Mesenchymal stem cell (in vitro differentiated cells and primary cell): Measurements from ENCODE around the gene STRBP.
"Not testable (repeated sequence)": the region's sequence is repeated elsewhere in the genome, so short reads cannot be mapped to it uniquely, and the experiment has no call there.

Experiments used
- DNase-seq: peaks from one replicate; pipeline ENCODE4 v3.0.0-alpha.2; 2013
- H2AFZ ChIP-seq: one replicate; pipeline ENCODE4 v1.6.1; 2013; ENCODE audit warnings: low read depth, mild to moderate bottlenecking, control low read depth, inconsistent platforms, low read length, moderate library complexity
- H2AK5ac ChIP-seq: 2 replicates; pipeline ENCODE4 v1.6.1; 2013; ENCODE audit warnings: low read length, moderate library complexity, mild to moderate bottlenecking, inconsistent platforms; ENCODE audit not compliant: severe bottlenecking
- H2BK120ac ChIP-seq: one replicate; pipeline ENCODE4 v1.6.1; 2013; ENCODE audit warnings: low read depth, mild to moderate bottlenecking, inconsistent platforms, low read length, moderate library complexity
- H2BK12ac ChIP-seq, 2 experiments: one replicate each; pipeline ENCODE4 v1.6.1; 2013; ENCODE audit warnings: inconsistent platforms in 2 of 2, low read length in 2 of 2, mild to moderate bottlenecking in 2 of 2, moderate library complexity in 2 of 2, control low read depth in 1 of 2
- H2BK15ac ChIP-seq: one replicate; pipeline ENCODE4 v1.6.1; 2013; ENCODE audit warnings: mild to moderate bottlenecking, low read depth, inconsistent platforms; ENCODE audit not compliant: poor library complexity, severe bottlenecking
- H2BK5ac ChIP-seq: 2 replicates; pipeline ENCODE4 v1.6.1; 2013; ENCODE audit warnings: low read depth, mild to moderate bottlenecking, low read length, control low read depth, inconsistent platforms; ENCODE audit not compliant: poor library complexity, severe bottlenecking
- H3K14ac ChIP-seq, 2 experiments: one replicate each; pipeline ENCODE4 v1.6.1; 2013; ENCODE audit warnings: inconsistent platforms in 2 of 2, low read length in 2 of 2, control low read depth in 1 of 2, mild to moderate bottlenecking in 1 of 2, moderate library complexity in 1 of 2
- H3K18ac ChIP-seq, 2 experiments: one replicate each; pipeline ENCODE4 v1.6.1; 2013; ENCODE audit warnings: inconsistent platforms in 2 of 2, low read length in 2 of 2, control low read depth in 1 of 2, low read depth in 1 of 2, mild to moderate bottlenecking in 1 of 2
- H3K23ac ChIP-seq, 2 experiments: one replicate each; pipeline ENCODE4 v1.6.1; 2013; ENCODE audit warnings: inconsistent platforms in 2 of 2, low read length in 2 of 2, mild to moderate bottlenecking in 2 of 2, moderate library complexity in 2 of 2, control low read depth in 1 of 2
- H3K27ac ChIP-seq: 2 replicates; pipeline ENCODE4 v1.5.1; 2013; ENCODE audit warnings: mild to moderate bottlenecking, moderate library complexity, low read length, control low read depth, inconsistent platforms; ENCODE audit not compliant: poor library complexity, severe bottlenecking
- H3K27me3 ChIP-seq, 2 experiments: 2 replicates each; pipeline versions ENCODE4 v1.6.1 to v1.7.0; 2013; ENCODE audit warnings: low read length in 2 of 2, mild to moderate bottlenecking in 2 of 2, moderate library complexity in 2 of 2, control low read depth in 1 of 2, inconsistent platforms in 1 of 2; ENCODE audit not compliant: control insufficient read depth in 1 of 2, insufficient read depth in 1 of 2
- H3K36me3 ChIP-seq, 2 experiments: 2 replicates each; pipeline versions ENCODE4 v1.6.1 to v1.7.0; 2013; ENCODE audit warnings: low read length in 2 of 2, control low read depth in 1 of 2, inconsistent platforms in 1 of 2, low read depth in 1 of 2, mild to moderate bottlenecking in 1 of 2; ENCODE audit not compliant: insufficient read depth in 2 of 2, control insufficient read depth in 1 of 2
- H3K4ac ChIP-seq, 2 experiments: one replicate each; pipeline ENCODE4 v1.6.1; 2013; ENCODE audit warnings: inconsistent platforms in 2 of 2, low read length in 2 of 2, mild to moderate bottlenecking in 2 of 2, moderate library complexity in 2 of 2, control low read depth in 1 of 2, low read depth in 1 of 2
- H3K4me1 ChIP-seq: 2 replicates; pipeline ENCODE4 v1.6.1; 2013; ENCODE audit warnings: low read depth, low read length, control low read depth; ENCODE audit not compliant: control insufficient read depth, insufficient read depth
- H3K4me2 ChIP-seq: 2 replicates; pipeline ENCODE4 v1.6.1; 2013; ENCODE audit warnings: low read length, mild to moderate bottlenecking, inconsistent platforms; ENCODE audit not compliant: poor library complexity, severe bottlenecking
- H3K4me3 ChIP-seq, 2 experiments: 2 replicates each; pipeline versions ENCODE4 v1.5.1 to v1.7.0; 2013; ENCODE audit warnings: low read length in 2 of 2, mild to moderate bottlenecking in 2 of 2, control low read depth in 1 of 2, low read depth in 1 of 2; ENCODE audit not compliant: insufficient read depth in 1 of 2
- H3K79me1 ChIP-seq: replicated peaks from 2 replicates; pipeline ENCODE4 v1.6.1; 2013; ENCODE audit warnings: mild to moderate bottlenecking, control low read depth, low read length, inconsistent platforms; ENCODE audit not compliant: poor library complexity, severe bottlenecking
- H3K9ac ChIP-seq: 2 replicates; pipeline ENCODE4 v1.7.0; 2013; ENCODE audit warnings: mild to moderate bottlenecking, low read length, moderate library complexity
- H3K9me3 ChIP-seq: 2 replicates; pipeline ENCODE4 v1.7.0; 2013; ENCODE audit warnings: mild to moderate bottlenecking, low read length; ENCODE audit not compliant: control insufficient read depth
- H4K8ac ChIP-seq: one replicate; pipeline ENCODE4 v1.6.1; 2013; ENCODE audit warnings: inconsistent platforms, mild to moderate bottlenecking, low read length, moderate library complexity
- H4K91ac ChIP-seq: one replicate; pipeline ENCODE4 v1.6.1; 2013; ENCODE audit warnings: mild to moderate bottlenecking, low read length, inconsistent platforms
- WGBS: methylation state at CpG from one replicate; pipeline ENCODE4 v1.1.7; 2013; ENCODE audit warnings: mixed read lengths; 5-methylcytosine and 5-hydroxymethylcytosine counted together

STRBP gene

DNA sequence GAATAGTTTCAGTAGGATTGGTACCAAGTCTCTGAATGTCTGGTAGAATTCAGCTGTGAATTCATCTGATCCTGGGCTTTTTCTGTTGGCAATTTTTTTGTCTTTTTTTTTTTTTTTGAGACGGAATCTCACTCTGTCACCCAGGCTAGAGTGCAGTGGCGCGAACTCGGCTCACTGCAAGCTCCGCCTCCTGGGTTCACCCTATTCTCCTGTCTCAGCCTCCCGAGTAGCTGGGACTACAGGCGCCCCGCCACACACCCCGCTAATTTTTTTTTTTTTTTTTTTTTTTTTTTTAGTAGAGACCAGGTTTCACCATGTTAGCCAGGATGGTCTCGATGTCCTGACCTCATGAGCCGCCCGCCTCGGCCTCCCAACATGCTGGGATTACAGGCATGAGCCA lies 67.9 kb downstream of the STRBP start:
- not testable (repeated sequence) for H3K27me3 ChIP-seq, H3K4me1 ChIP-seq, H3K79me1 ChIP-seq, H3K27ac ChIP-seq, H2AFZ ChIP-seq, H3K4me2 ChIP-seq, H3K9ac ChIP-seq, H4K8ac ChIP-seq, H2BK12ac ChIP-seq, H2BK15ac ChIP-seq, H3K4ac ChIP-seq, H3K36me3 ChIP-seq, H2BK5ac ChIP-seq, H3K18ac ChIP-seq, H3K9me3 ChIP-seq, DNase-seq, H2BK120ac ChIP-seq, H4K91ac ChIP-seq, H2AK5ac ChIP-seq, H3K14ac ChIP-seq, H3K23ac ChIP-seq, H3K4me3 ChIP-seq
- WGBS = 90% methylated on average over 5 of the region's 13 CpGs

DNA sequence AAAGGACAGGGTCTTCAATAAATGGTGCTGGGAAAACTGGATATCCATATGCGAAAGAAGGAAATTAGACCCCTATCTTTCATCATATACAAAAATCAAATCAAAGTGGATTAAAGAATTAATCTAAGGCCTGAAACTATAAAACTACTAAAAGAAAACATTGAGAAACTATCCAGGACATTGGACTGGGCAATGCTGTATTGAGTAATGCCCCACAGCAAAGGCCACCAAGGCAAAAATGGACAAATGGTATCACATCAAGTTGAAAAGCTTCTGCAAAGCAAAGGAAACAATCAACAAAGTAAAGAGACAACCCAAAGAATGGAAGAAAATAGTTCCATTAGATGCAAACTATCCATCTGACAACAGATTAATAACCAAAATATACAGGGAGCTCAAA lies 72.3 kb downstream of the STRBP start:
- Histone ChIP-seq H3K18ac (no peak overlapping the region), H3K9ac (no peak overlapping the region), H2BK5ac (no peak overlapping the region), H4K8ac (no peak overlapping the region), H3K79me1 (no peaks in the 10 kb centered on the region), H3K4ac (no peak overlapping the region), H3K23ac (no peak overlapping the region), H2BK15ac (no peak overlapping the region), H3K14ac (no peak overlapping the region), H3K4me1 (no peaks in the 10 kb centered on the region), H3K9me3 (no peaks in the 10 kb centered on the region), H3K27ac (no peak overlapping the region), H2AFZ (no peak overlapping the region), H2BK12ac (no peak overlapping the region), H3K27me3 (no peaks in the 10 kb centered on the region), H2BK120ac (no peak overlapping the region), H3K36me3 (no peaks in the 10 kb centered on the region), H2AK5ac (no peak overlapping the region), H3K4me2 (no peak overlapping the region), H4K91ac (no peak overlapping the region), H3K4me3 (no peak overlapping the region)
- no peak for DNase-seq
- no CpG with 5 or more reads among the region's 1 CpG for WGBS

DNA sequence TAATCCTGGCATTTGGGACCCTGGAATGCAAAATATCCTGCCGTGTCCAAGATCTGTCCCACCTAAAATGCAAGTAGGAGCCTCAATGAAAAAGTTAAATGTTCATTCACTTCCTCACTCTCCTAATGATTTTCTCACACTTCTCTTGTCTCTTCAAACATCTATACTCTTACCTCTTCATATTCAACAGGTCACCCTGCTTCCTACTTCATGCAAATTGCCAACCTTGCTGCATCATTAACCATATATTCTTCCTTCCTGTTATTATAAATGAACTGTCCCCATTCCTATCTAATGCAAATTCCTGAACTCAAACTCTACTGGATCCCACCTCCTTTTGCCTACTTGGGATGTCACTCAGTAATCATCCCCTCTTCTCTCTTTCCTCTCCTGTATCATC lies 74.4 kb downstream of the STRBP start:
- Histone ChIP-seq H2BK120ac (no peak overlapping the region), H3K27ac (no peak overlapping the region), H3K14ac (no peak overlapping the region), H3K36me3 (no peaks in the 10 kb centered on the region), H3K4me3 (no peak overlapping the region), H3K9me3 (no peaks in the 10 kb centered on the region), H2BK5ac (no peak overlapping the region), H3K23ac (no peak overlapping the region), H4K91ac (no peak overlapping the region), H3K79me1 (no peaks in the 10 kb centered on the region), H3K18ac (no peak overlapping the region), H3K4ac (no peak overlapping the region), H3K4me1 (no peaks in the 10 kb centered on the region), H3K9ac (no peak overlapping the region), H2BK12ac (no peak overlapping the region), H3K27me3 (no peaks in the 10 kb centered on the region), H4K8ac (no peak overlapping the region), H2AK5ac (no peak overlapping the region), H3K4me2 (no peak overlapping the region), H2BK15ac (no peak overlapping the region), H2AFZ (no peak overlapping the region)
- no peak for DNase-seq
- 85% methylated on average over 1 of the region's 1 CpG for WGBS

DNA sequence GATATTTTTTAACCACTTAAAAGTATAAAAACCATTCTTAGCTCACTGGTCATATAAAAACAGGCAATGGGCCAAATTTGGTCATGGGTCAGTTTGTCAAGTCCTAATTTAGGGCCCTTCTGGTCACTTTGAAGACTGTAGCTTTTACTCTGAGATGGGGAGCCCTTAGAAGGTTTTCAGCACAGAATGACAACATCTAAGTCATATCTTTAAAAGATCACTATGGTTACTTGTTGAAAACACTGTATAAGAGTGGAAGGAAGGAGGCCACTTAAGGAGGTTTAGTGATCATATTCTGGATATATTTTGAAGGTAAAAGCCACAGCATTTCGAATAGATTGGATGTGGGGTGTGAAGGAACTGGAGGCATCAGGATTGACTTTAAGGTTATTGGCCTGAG lies 76.7 kb downstream of the STRBP start:
- Histone ChIP-seq H3K4me2 (no peak overlapping the region), H2BK5ac (no peak overlapping the region), H3K27me3 (no peaks in the 10 kb centered on the region), H2BK120ac (no peak overlapping the region), H3K18ac (no peak overlapping the region), H3K9ac (no peak overlapping the region), H3K9me3 (no peaks in the 10 kb centered on the region), H3K14ac (no peak overlapping the region), H3K4me3 (no peak overlapping the region), H3K27ac (no peak overlapping the region), H3K4ac (no peak overlapping the region), H2BK12ac (no peak overlapping the region), H3K23ac (no peak overlapping the region), H2AFZ (no peak overlapping the region), H4K91ac (no peak overlapping the region), H2AK5ac (no peak overlapping the region), H3K4me1 (no peaks in the 10 kb centered on the region), H3K36me3 (no peaks in the 10 kb centered on the region), H3K79me1 (no peaks in the 10 kb centered on the region), H4K8ac (no peak overlapping the region), H2BK15ac (no peak overlapping the region)
- no peak for DNase-seq
- 83% methylated on average over 1 of the region's 1 CpG for WGBS
